Smooth muscle cell (in vitro differentiated cells): Measurements from ENCODE around the gene LAMP1. TPM values are rescaled to one million over a fixed set of nuclear protein-coding genes. Genes with fewer than 3 reads are reported as not detected.
"Not testable (repeated sequence)": the region's sequence is repeated elsewhere in the genome, so short reads cannot be mapped to it uniquely, and the experiment has no call there.

Source experiments
- DNase-seq: peaks from one replicate; lab custom pipeline; 2025; ENCODE audit not compliant: unreplicated experiment; lab: John Stamatoyannopoulos, UW
- H2AFZ ChIP-seq: fragments of 200-600 bp; sonication (generic); 2 replicates; pipeline ENCODE4 v1.6.0; 2016; ENCODE audit warnings: antibody characterized with exemption, low read depth, mild to moderate bottlenecking
- H3F3A ChIP-seq: fragments of 200-600 bp; sonication (generic); 2 replicates; pipeline ENCODE4 v1.6.0; 2017; ENCODE audit warnings: antibody characterized with exemption, low read depth
- H3K27ac ChIP-seq: fragments of 200-600 bp; sonication (generic); 2 replicates; pipeline ENCODE4 v1.5.1; 2016; ENCODE audit warnings: low read depth, mild to moderate bottlenecking
- H3K27me3 ChIP-seq: fragments of 200-600 bp; sonication (generic); 2 replicates; pipeline ENCODE4 v1.6.1; 2016; ENCODE audit warnings: low read depth, mild to moderate bottlenecking
- H3K36me3 ChIP-seq: fragments of 200-600 bp; sonication (generic); 2 replicates; pipeline ENCODE4 v1.5.1; 2016; ENCODE audit warnings: low read depth
- H3K4me1 ChIP-seq: fragments of 200-600 bp; sonication (generic); 2 replicates; pipeline ENCODE4 v1.5.1; 2016; ENCODE audit warnings: low read depth
- H3K4me2 ChIP-seq: fragments of 200-600 bp; sonication (generic); 2 replicates; pipeline ENCODE4 v1.6.0; 2016; ENCODE audit warnings: mild to moderate bottlenecking
- H3K4me3 ChIP-seq: fragments of 200-600 bp; sonication (generic); 2 replicates; pipeline ENCODE4 v1.5.1; 2016; ENCODE audit warnings: mild to moderate bottlenecking
- H3K79me2 ChIP-seq: fragments of 200-600 bp; sonication (generic); 2 replicates; pipeline ENCODE4 v1.6.0; 2016; ENCODE audit warnings: low read depth, mild to moderate bottlenecking
- H3K9ac ChIP-seq: fragments of 200-600 bp; sonication (generic); 2 replicates; pipeline ENCODE4 v1.6.0; 2016; ENCODE audit warnings: low read depth
- H3K9me3 ChIP-seq: fragments of 200-600 bp; sonication (generic); replicated peaks from 2 replicates; pipeline ENCODE4 v1.5.1; 2016; ENCODE audit warnings: low read depth
- H4K20me1 ChIP-seq: fragments of 200-600 bp; sonication (generic); 2 replicates; pipeline ENCODE4 v1.6.0; 2016; ENCODE audit warnings: low read depth
- WGBS: methylation state at CpG from one replicate; pipeline ENCODE4 v1.1.7; 2016; ENCODE audit warnings: low lambda C conversion rate; 5-methylcytosine and 5-hydroxymethylcytosine counted together
- polyA plus RNA-seq: library from polyadenylated mRNA; unstranded; fragments of >200 nt; fragmentation: Nextera tagmentation; extraction: Ambion mirVana; gene quantifications from 2 replicates; pipeline ENCODE4 v1.2.1, GENCODE V29; 2016
- total RNA-seq: library from RNA; depleted of rRNA; stranded (reverse); fragments of >200 nt; gene quantifications from 2 replicates; pipeline ENCODE4 v1.2.3, GENCODE V29; 2014
- TF ChIP-seq, protein P1 (sequence below): fragments of 200-600 bp; sonication (generic); IDR thresholded peaks from 2 replicates; pipeline ENCODE4 v1.5.1; 2017; ENCODE audit warnings: borderline replicate concordance, mild to moderate bottlenecking, antibody characterized with exemption; ENCODE audit not compliant: insufficient read depth, poor library complexity, severe bottlenecking

Gene LAMP1
- total and polyA plus RNA-seq, 2 experiments from 2014 or later = 111 to 146 TPM

DNA sequence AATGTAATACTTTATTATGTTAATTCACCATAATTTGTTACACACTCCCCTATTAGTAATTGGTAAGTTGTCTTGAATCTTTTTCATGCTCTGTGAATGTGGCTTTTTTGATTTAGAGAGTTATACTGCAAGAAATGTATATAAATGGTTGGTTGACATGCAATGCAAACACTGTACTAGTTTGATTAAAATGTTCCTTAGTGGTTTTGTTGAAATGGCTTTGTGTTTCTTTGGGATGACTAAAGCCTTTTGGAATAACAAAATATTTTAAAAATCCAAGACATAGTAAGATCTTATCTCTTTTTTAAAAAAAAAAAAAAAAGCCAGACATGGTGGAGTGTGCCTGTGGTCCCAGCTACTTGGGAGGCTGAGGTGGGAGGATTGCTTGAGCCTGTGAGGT lies 10.5 kb downstream of the LAMP1 start:
- DNase-seq = no peak
- H3K27me3 ChIP-seq = no peaks in the 10 kb centered on the region
- H3K4me1 ChIP-seq = no peaks in the 10 kb centered on the region
- no peak overlapping the region for H3K4me2 ChIP-seq
- H3F3A ChIP-seq = no peaks in the 10 kb centered on the region
- H3K36me3 ChIP-seq = no peaks in the 10 kb centered on the region
- H3K27ac ChIP-seq = no peak overlapping the region
- peaks cover 69% of the 10 kb centered on the region for H3K79me2 ChIP-seq
- TF ChIP-seq, protein P1, sequence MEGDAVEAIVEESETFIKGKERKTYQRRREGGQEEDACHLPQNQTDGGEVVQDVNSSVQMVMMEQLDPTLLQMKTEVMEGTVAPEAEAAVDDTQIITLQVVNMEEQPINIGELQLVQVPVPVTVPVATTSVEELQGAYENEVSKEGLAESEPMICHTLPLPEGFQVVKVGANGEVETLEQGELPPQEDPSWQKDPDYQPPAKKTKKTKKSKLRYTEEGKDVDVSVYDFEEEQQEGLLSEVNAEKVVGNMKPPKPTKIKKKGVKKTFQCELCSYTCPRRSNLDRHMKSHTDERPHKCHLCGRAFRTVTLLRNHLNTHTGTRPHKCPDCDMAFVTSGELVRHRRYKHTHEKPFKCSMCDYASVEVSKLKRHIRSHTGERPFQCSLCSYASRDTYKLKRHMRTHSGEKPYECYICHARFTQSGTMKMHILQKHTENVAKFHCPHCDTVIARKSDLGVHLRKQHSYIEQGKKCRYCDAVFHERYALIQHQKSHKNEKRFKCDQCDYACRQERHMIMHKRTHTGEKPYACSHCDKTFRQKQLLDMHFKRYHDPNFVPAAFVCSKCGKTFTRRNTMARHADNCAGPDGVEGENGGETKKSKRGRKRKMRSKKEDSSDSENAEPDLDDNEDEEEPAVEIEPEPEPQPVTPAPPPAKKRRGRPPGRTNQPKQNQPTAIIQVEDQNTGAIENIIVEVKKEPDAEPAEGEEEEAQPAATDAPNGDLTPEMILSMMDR = no peak
- no peak overlapping the region for H2AFZ ChIP-seq
- no peak overlapping the region for H3K4me3 ChIP-seq
- H4K20me1 ChIP-seq = peaks cover 86% of the 10 kb centered on the region
- H3K9me3 ChIP-seq = no peaks in the 10 kb centered on the region
- no peak overlapping the region for H3K9ac ChIP-seq

DNA sequence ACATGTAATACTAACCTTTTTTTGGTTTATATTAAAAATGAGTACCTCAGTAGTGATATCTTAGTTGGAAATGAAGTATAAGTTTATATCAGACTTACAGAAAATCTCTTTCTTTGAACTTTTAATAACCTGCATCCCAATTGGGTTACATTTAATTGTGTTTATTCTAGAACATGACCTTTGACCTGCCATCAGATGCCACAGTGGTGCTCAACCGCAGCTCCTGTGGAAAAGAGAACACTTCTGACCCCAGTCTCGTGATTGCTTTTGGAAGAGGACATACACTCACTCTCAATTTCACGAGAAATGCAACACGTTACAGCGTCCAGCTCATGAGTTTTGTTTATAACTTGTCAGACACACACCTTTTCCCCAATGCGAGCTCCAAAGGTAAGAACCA lies 12.4 kb downstream of the LAMP1 start:
- no peak for DNase-seq
- Histone ChIP-seq H3K9ac (no peak overlapping the region), H2AFZ (no peak overlapping the region), H3K27ac (no peak overlapping the region), H3K4me2 (no peak overlapping the region), H3K36me3 (no peaks in the 10 kb centered on the region), H4K20me1 (peaks cover 84% of the 10 kb centered on the region), H3K4me1 (no peaks in the 10 kb centered on the region), H3K4me3 (no peak overlapping the region), H3K9me3 (no peaks in the 10 kb centered on the region), H3K27me3 (no peaks in the 10 kb centered on the region), H3F3A (no peaks in the 10 kb centered on the region), H3K79me2 (peaks cover 49% of the 10 kb centered on the region)
- TF ChIP-seq, protein P1 = no peak
- WGBS = 93% methylated on average over 6 of the region's 6 CpGs

DNA sequence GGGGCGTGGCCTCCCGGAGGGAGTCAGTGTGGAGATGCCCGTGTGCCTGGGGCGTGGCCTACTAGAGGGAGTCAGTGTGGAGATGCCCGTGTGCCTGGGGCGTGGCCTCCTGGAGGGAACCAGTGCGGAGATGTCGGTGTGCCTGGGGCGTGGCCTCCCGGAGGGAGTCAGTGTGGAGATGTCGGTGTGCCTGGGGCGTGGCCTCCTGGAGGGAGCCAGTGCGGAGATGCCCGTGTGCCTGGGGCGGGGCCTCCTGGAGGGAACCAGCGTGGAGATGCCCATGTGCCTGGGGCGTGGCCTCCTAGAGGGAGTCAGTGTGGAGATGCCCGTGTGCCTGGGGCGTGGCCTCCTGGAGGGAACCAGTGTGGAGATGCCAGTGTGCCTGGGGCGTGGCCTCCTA lies 17.1 kb downstream of the LAMP1 start:
- WGBS = 96% methylated on average over 18 of the region's 20 CpGs
- not testable (repeated sequence) for H3K4me3 ChIP-seq, H2AFZ ChIP-seq, H3K27me3 ChIP-seq, H3K36me3 ChIP-seq, H3K27ac ChIP-seq, H3K4me2 ChIP-seq, H3K4me1 ChIP-seq, H3K9me3 ChIP-seq, H3F3A ChIP-seq, DNase-seq, H3K9ac ChIP-seq, H3K79me2 ChIP-seq
- peaks cover 80% of the 10 kb centered on the region for H4K20me1 ChIP-seq

DNA sequence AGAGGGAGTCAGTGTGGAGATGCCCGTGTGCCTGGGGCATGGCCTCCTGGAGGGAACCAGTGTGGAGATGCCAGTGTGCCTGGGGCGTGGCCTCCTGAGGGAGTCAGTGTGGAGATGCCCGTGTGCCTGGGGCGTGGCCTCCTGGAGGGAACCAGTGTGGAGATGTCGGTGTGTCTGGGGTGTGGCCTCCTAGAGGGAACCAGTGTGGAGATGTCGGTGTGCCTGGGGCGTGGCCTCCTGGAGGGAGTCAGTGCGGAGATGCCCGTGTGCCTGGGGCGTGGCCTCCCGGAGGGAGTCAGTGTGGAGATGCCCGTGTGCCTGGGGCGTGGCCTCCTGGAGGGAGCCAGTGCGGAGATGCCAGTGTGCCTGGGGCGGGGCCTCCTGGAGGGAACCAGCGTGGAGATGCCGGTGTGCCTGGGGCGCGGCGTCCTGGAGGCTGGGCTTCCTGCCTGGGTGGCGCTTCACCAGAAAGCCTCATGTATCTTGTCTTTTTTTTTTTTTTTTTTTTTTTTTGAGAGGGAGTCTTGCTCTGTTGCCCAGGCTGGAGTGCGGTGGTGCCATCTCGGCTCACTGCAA lies 17.9 kb downstream of the LAMP1 start:
- not testable (repeated sequence) for H3K4me3 ChIP-seq, H3F3A ChIP-seq, H3K4me2 ChIP-seq, H3K9ac ChIP-seq, H3K27ac ChIP-seq, H3K27me3 ChIP-seq, H3K9me3 ChIP-seq, H3K36me3 ChIP-seq, H2AFZ ChIP-seq, DNase-seq, H3K79me2 ChIP-seq, H3K4me1 ChIP-seq
- H4K20me1 ChIP-seq = peaks cover 75% of the 10 kb centered on the region
- WGBS = 94% methylated on average over 20 of the region's 23 CpGs

DNA sequence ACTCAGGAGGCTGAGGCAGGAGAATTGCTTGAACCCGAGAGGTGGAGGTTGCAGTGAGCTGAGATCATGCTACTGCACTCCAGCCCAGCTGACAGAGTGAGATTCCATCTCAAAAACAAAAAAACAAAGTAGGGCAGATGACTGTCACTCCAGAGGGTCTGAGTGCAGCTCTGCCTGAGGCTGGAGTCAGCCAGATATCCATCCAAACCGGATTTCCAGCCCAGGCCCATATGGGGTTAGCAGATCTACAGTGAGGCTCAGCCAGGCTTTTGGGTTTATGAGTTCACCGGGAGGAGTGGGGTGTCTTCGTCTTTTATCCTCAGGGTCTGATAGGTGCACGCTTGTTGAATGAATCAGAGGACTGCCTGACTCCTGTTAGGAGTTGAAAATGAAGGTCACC lies 19.0 kb downstream of the LAMP1 start:
- Histone ChIP-seq H3K79me2 (no peaks in the 10 kb centered on the region), H3K36me3 (peaks cover 2% of the 10 kb centered on the region), H2AFZ (no peak overlapping the region), H4K20me1 (peaks cover 75% of the 10 kb centered on the region), H3K4me1 (no peaks in the 10 kb centered on the region), H3K27ac (no peak overlapping the region), H3K4me2 (no peak overlapping the region), H3K9me3 (no peaks in the 10 kb centered on the region), H3F3A (no peaks in the 10 kb centered on the region), H3K27me3 (no peaks in the 10 kb centered on the region), H3K4me3 (no peak overlapping the region), H3K9ac (no peak overlapping the region)
- WGBS = 93% methylated on average over 5 of the region's 5 CpGs
- TF ChIP-seq, protein P1 = no peak
- DNase-seq = no peak
